ENCODE results near the gene LAMA3.

LAMA3 gene

GRCh38 chr18:23949863-23950262 is 260.6 kb downstream of the LAMA3 start:
- no peak for FAIRE-seq

GRCh38 chr18:23950644-23951043 is 261.4 kb downstream of the LAMA3 start:
- no peak for FAIRE-seq

- FAIRE-seq = no peak
Observed at GRCh38 chr18:23951206-23951605, 262.0 kb downstream of the LAMA3 start.

DNA sequence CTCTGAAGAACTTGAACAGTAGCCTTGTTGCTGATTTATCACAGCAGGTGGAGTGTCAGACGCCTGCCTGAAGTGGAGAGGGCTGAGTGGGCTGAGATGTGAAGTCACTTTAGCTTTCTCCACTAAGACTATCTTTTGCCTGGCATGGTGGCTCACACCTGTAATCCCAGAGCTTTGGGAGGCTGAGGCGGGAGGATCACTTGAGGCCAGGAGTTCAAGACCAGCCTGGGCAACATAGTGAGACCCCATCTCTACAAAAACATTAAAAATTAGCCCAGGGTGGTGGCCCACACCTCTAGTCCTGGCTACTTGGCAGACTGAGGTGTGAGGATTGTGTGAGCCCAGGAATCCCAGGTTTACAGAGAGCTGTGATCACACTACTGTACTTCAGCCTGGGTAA is 264.7 kb downstream of the LAMA3 start:
- no peak for FAIRE-seq

DNA sequence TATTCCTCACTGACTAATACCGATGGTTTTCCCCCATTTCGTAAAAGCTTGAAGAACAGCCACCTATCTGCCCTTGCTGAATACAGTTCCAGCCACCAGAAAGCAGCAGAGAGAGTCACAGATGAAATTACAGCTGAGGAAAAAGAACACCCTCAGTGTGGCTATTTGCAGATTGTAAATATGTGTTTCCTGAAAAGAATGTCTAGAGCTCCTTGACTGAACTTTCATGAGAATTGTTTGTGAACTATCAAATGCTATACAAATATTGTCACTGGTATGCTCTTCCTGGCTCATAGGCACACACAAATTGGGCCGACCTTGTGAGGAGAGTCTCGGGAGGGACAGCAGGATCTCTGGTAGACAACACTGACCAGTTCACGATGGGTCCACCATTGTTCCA is 267.2 kb downstream of the LAMA3 start:
- no peak for FAIRE-seq

DNA sequence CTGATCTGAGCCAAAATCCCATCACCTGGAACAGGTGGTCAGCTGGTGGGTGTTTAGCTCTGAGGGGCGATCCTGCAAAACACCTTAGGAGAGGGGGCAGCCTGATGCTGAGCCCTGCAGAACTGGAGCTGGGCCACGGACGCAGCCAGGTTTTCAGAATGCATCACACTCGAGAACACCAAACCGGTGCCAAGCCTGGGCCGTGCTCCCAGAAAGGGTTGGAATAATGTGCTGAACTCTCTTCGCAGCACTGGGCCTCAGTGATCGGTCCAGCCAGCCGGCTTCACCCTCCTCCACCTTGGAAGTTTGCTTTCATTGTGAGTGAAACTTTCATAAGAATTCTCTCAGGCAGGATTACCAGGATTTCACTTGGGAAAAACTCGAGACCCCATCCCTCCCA is 268.8 kb downstream of the LAMA3 start:
- no peak for FAIRE-seq

DNA sequence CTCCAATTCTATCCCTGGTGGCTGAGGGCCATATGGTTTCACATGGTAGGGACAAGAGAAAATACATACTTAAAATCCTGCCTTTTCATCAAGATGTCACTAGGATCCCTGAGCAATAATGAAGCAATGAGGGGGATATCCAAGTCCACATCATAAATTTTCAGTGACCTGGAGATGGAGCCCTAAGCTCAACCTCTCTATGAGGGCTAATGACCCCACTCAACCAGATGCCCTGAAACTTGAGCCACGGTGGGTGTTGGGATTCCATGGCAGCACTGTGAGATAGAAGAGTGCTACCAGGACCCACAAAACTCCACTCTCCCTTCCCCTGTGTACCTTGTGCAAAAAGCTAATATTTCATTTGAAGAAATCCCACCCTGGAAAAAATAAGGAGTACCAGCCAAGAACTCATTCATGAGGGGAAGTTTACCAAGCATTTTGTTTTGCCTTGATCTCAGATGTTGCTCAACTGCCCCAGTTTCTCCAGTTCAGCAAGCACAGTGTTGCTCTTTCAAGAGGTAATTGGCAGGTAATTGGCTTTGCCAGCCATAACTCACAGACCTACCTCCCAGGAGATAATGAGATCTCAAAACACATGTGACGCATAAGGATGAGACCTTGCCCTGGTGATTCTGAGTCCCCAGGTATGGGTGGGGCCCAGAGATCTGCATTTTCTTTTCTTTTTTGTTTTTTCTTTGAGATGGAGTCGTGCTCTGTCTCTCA is 274.4 kb downstream of the LAMA3 start:
- FAIRE-seq = no peak

GRCh38 chr18:23964282-23965238 is 275.3 kb downstream of the LAMA3 start:
- FAIRE-seq = no peak

GRCh38 chr18:23966909-23967308 is 277.7 kb downstream of the LAMA3 start:
- FAIRE-seq = no peak

GRCh38 chr18:23967321-23968089 is 278.3 kb downstream of the LAMA3 start:
- FAIRE-seq = no peak

DNA sequence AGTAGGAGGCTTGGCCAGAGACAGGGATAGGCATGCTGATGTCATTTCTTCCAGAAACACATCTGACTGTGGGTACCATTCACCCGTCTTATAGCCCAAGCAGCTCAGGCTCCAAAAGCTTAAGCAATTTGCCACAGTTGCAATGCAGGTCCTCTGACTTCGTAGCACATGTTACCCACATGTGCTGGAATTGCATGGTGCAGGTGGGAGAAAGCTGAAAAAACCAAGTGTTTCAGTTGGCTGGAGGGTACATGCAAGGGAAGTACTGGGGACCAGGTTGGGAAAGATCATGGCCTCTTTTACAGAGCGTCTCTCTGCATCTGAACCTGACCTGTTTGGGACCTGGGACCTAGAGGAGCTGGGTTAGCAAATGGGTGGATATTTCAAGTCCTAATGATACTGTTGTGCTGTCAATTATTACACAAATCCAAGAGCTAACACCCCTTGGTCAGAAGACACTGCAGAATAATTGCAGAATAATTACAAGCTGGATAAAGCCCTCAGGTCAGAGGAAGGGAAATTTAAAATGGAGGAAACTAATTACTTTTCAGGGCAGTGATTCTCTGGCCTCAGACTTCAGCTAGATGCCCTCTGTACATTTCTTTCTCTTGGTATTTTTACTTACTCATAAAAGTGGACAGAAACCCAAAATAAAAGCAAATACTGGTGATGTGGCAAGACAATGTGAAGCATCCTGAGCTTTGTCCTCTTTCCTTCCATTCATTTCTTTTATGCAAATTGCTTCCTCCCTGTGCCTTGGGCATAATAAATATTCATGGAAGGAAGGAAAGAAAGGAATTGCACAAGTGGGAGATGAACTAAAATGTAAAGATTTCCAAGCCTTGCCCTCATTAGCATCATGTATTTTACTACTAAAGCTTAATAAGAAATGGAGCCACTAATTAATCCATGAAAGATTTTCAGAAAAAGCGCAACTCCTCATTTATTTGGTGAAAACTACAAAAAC is 279.7 kb downstream of the LAMA3 start:
- no peak for FAIRE-seq

GRCh38 chr18:23969664-23970063 is 280.4 kb downstream of the LAMA3 start:
- no peak for FAIRE-seq

- FAIRE-seq = no peak
Observed at GRCh38 chr18:23970161-23971096, 281.2 kb downstream of the LAMA3 start.

GRCh38 chr18:23971097-23971440 is 281.8 kb downstream of the LAMA3 start:
- no peak for FAIRE-seq

DNA sequence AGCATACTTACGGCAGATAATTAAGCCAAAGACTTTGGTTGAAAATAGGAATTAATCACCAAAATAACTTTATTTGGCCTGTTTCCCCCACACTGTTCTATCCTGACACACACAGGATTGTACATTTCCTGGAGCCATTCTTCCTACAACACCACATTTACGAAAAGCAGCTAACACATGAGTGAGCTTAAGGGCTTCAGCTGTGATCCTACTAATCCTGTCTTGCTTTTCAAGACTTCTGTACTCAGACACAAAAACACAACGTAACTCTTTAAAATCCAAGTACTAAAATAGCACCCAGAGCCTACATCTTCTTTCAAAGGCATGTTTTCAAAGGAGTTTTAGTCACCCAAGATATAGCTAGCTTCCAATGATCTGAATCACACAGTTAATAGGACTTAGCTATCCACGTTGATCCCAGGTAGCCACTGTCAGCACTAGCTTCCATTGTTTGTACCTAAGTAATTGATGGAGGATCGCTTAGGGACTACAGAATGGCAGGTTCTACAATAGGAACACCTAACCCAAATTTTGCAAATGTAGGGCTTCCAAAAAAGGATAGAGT is 282.5 kb downstream of the LAMA3 start:
- FAIRE-seq = no peak

GRCh38 chr18:23972453-23972852 is 283.2 kb downstream of the LAMA3 start:
- no peak for FAIRE-seq

DNA sequence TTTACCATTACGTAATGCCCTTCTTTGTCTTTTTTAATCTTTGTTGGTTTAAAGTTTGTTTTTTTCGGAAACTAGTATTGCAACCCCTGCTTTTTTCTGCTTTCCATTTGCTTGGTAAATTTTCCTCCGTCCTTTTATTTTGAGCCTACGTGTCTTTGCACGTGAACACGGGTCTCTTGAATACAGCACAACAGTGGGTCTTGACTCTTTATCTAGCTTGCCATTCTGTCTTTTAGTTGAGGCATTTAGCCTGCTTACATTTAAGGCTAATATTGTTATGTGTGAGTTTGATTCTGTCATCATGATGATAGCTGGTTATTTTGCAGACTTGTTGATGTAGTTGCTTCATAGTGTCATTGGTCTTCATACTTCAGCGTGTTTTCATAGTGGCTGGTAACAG is 287.9 kb downstream of the LAMA3 start:
- no peak for FAIRE-seq

DNA sequence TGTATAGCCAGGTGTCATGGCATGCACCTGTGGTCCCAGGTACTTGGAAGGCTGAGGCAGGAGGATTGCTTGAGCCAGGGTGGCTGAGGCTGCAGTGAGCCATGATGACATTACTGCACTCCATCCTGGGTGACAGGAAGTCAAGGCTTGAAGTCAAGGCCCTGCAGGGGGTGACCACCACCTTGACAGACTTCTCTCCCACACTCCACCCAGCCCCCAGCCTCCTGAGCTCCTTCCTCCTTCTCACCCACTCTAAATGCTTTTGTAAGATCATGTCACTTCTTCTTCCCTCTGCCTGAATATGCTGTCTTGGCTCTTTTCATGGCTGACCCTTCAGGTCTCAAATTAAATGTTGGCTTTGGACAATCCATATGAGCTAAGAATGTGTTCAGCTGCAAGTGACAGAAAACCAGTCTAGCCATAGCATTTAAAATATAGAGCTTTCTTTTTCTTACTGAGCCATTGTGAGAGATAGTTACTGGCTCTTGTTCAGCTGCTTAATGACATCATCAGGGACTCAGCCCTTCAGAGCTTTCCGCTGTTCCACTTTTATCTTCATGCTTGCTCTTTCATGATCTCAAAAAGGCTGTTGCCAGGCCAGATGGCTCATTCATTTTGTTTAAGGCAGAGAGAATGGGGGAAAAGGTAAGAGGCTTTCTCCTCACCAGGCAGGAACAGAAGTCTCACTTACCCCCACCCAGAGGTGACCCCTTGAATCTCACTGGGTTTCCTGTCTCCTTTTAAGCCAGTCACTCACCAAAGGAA is 288.6 kb downstream of the LAMA3 start:
- no peak for FAIRE-seq

DNA sequence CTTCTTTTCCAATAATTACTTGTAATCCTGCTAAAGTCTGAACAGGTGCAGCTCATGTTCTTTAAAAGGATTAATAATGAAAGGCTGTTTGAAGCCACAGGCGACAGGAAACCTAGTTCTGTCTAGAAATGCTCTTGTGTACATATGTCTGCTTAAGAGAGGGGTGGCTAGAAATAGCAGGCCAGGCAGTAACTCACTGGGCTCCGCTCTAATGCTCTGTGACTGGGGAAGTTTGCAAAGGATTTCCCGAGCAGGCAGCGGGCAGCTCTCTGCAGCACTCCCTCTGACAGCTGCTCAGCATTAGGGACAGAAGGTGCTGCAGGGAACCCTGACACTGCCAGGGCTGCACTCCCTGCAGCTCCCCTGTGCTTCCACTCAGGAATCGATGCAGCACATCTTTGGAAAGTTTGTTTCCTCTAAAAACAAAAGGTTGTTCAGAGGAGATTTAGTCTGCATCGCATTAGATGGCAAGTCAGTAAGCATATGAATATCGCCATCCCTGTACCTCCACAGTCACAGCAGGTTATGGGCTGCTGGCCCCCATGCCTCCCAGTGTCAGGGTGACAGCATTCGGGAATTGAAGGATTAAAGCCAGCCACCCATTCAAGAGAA is 292.2 kb downstream of the LAMA3 start:
- no peak for FAIRE-seq
